Cardiac ventricle fibroblast (primary cell): ENCODE results near the gene TADA2B. TPM values are rescaled to one million over a fixed set of nuclear protein-coding genes. Genes with fewer than 3 reads are reported as not detected.

ENCODE experiments used
- total RNA-seq: library from RNA; depleted of rRNA; stranded (reverse); fragments of >200 nt; gene quantifications from 2 replicates; pipeline ENCODE4 v1.2.3, GENCODE V29; 2015

TADA2B gene, protein sequence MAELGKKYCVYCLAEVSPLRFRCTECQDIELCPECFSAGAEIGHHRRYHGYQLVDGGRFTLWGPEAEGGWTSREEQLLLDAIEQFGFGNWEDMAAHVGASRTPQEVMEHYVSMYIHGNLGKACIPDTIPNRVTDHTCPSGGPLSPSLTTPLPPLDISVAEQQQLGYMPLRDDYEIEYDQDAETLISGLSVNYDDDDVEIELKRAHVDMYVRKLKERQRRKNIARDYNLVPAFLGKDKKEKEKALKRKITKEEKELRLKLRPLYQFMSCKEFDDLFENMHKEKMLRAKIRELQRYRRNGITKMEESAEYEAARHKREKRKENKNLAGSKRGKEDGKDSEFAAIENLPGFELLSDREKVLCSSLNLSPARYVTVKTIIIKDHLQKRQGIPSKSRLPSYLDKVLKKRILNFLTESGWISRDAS
- 14.5 and 21.9 TPM in 2 replicates for total RNA-seq

DNA sequence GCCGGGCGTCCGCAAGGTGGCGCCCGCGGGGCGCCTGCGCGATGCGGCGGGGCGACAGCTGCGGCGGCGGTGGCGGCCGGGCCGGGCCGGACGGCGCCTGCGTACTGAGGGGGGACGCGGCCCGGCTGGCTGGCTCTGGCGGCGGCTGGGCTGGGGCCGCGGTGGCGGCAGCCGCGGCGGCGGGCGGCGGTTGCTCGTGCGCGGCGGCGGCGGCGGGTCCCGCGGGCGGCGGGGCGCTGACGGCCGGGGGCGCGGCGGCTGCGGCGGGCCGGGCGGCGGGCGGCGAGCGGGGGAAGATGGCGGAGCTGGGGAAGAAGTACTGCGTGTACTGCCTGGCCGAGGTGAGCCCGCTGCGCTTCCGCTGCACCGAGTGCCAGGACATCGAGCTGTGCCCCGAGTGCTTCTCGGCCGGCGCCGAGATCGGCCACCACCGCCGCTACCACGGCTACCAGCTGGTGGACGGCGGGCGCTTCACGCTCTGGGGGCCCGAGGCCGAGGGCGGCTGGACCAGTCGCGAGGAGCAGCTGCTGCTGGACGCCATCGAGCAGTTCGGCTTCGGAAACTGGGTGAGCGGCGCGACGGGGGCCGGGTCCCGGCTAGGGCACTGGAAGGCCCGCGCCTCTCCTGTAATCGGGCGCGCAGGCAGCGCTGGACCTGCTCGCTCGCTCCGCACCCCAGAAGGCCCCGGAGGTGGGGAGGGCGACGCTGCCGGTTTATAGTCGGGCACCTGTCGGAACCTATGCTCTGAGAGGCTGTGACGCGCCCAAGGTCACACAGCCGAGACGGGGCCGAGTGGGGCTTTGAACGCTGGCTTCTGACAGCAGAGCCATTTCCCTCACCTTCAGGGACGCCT lies at the start of gene TADA2B:
TSS of gene TADA2B (plus strand) at position 89 of the 853 bp plus-strand sequence. CDS start at position 297, 208 bp downstream.

DNA sequence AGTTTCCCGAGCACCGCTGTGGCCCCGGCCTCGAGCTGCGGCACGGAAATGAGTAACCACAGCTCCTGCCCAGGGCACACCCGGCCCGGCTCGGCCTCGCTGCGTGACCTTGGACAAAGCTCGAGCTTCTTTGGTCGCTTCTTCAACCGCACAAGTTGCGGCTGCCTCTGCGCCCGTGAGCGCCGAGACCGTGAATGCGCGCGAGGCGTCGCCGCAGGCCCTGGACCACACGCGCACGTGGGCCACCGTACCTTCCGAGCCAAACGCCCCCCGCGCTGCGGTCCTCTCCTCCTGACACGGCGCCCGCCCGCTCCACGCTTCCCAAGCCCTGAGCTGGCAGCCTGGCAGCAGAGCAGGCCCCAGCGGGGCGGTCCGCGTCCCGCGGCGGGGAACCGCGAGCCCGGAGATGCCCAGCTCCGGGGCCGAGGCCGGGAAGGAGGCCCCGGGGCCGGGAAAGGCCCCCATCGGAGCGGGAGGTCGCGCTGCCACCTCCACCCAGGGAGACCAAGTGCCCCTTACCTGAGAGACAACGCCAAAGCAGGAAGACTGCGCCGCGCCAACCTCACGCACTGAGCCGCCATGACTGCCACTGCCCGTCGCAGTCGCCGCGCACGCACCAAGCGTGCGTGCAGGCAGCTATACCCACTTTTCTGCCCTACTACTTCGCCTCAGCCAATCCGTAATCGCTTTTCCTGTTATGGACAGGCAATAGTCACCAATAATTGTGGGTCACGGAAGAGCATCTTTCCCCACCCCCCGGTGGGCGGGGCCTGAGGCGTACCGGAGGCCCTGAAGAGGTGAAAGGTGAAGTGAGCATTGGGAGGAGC lies 24.5 kb downstream of the TADA2B start, which contains the start of gene GRPEL1:
TSS of gene GRPEL1 (minus strand) at position 613 of the 827 bp plus-strand sequence. CDS start at position 581, 32 bp downstream.

Other genes with a start within 250 kb of the TADA2B start
- 18.4 and 24.4 TPM in 2 replicates for gene TBC1D14, start 133.5 kb upstream of the TADA2B start, total RNA-seq
- 19.2 and 23.2 TPM in 2 replicates for gene GRPEL1, start 24.7 kb downstream of the TADA2B start, total RNA-seq
- 0.49 and 3.0 TPM in 2 replicates for gene SORCS2, start 149.2 kb downstream of the TADA2B start, total RNA-seq